Astrocyte (in vitro differentiated cells and primary cell): Measurements from ENCODE around the gene SRP72. TPM values are rescaled to one million over a fixed set of nuclear protein-coding genes. Genes with fewer than 3 reads are reported as not detected.

Source experiments
- DNase-seq: peaks from one replicate; pipeline ENCODE4 v3.0.0-alpha.2; 2010; ENCODE audit warnings: low read depth
- FAIRE-seq: peaks from 2 replicates; lab custom pipeline; 2011; peaks lifted over from hg19 to GRCh38; lab: Jason Lieb, UNC
- H2AFZ ChIP-seq: 2 replicates; pipeline ENCODE4 v1.6.0; 2012; ENCODE audit warnings: low read depth, low read length, inconsistent platforms
- H3K27ac ChIP-seq: 2 replicates; pipeline ENCODE4 v1.5.1; 2011; ENCODE audit warnings: low read depth, low read length, inconsistent platforms
- H3K27me3 ChIP-seq: 2 replicates; pipeline ENCODE4 v1.6.0; 2011; ENCODE audit warnings: low read length, inconsistent platforms; ENCODE audit not compliant: insufficient read depth
- H3K36me3 ChIP-seq: 2 replicates; pipeline ENCODE4 v1.5.1; 2011; ENCODE audit warnings: low read length, inconsistent platforms; ENCODE audit not compliant: insufficient read depth
- H3K4me1 ChIP-seq: 2 replicates; pipeline ENCODE4 v1.5.1; 2011; ENCODE audit warnings: low read length, inconsistent platforms; ENCODE audit not compliant: insufficient read depth
- H3K4me2 ChIP-seq: 2 replicates; pipeline ENCODE4 v1.6.0; 2012; ENCODE audit warnings: low read length, inconsistent platforms
- H3K4me3 ChIP-seq: 2 replicates; pipeline ENCODE4 v1.5.1; 2011; ENCODE audit warnings: low read depth, mild to moderate bottlenecking, low read length, inconsistent platforms; ENCODE audit not compliant: insufficient read depth
- H3K79me2 ChIP-seq: 2 replicates; pipeline ENCODE4 v1.6.0; 2012; ENCODE audit warnings: mild to moderate bottlenecking, low read length, inconsistent platforms; ENCODE audit not compliant: insufficient read depth
- H3K9ac ChIP-seq: 2 replicates; pipeline ENCODE4 v1.6.0; 2012; ENCODE audit warnings: mild to moderate bottlenecking, low read length, inconsistent platforms
- H3K9me3 ChIP-seq: 2 replicates; pipeline ENCODE4 v1.5.1; 2012; ENCODE audit warnings: low read depth, mild to moderate bottlenecking, low read length, inconsistent platforms; ENCODE audit not compliant: insufficient read depth
- H4K20me1 ChIP-seq: 2 replicates; pipeline ENCODE4 v1.6.0; 2012; ENCODE audit warnings: low read length, inconsistent platforms; ENCODE audit not compliant: insufficient read depth
- H3K27ac Mint-ChIP-seq: one replicate; pipeline ENCODE4 v1.8.0; 2021; ENCODE audit warnings: mild to moderate bottlenecking, mixed read lengths; ENCODE audit not compliant: unreplicated experiment
- H3K27me3 Mint-ChIP-seq: one replicate; pipeline ENCODE4 v1.8.0; 2021; ENCODE audit warnings: low read depth, mixed read lengths; ENCODE audit not compliant: unreplicated experiment
- H3K36me3 Mint-ChIP-seq: one replicate; pipeline ENCODE4 v1.8.0; 2021; ENCODE audit warnings: low read depth, mixed read lengths; ENCODE audit not compliant: unreplicated experiment
- H3K4me1 Mint-ChIP-seq: one replicate; pipeline ENCODE4 v1.8.0; 2021; ENCODE audit warnings: low read depth, mixed read lengths; ENCODE audit not compliant: unreplicated experiment
- H3K4me3 Mint-ChIP-seq: one replicate; pipeline ENCODE4 v1.8.0; 2021; ENCODE audit warnings: mild to moderate bottlenecking, moderate library complexity, mixed read lengths; ENCODE audit not compliant: unreplicated experiment
- H3K9me3 Mint-ChIP-seq: one replicate; pipeline ENCODE4 v1.8.0; 2021; ENCODE audit warnings: mild to moderate bottlenecking, mixed read lengths; ENCODE audit not compliant: unreplicated experiment
- EZH2 ChIP-seq: IDR thresholded peaks from 2 replicates; pipeline ENCODE4 v1.6.1; 2012; ENCODE audit warnings: mild to moderate bottlenecking, low read length, inconsistent platforms; ENCODE audit not compliant: insufficient read depth
- total RNA-seq: library from RNA; stranded (reverse); gene quantifications from 2 replicates; pipeline ENCODE4 v1.2.1, GENCODE V29; 2021
- TF ChIP-seq, protein P1 (sequence below): IDR thresholded peaks from 2 replicates; pipeline ENCODE4 v1.5.1; 2011; ENCODE audit warnings: low read depth, mild to moderate bottlenecking, inconsistent platforms, low read length, moderate library complexity; ENCODE audit not compliant: insufficient read depth

SRP72 gene
- total RNA-seq, 1 donor from 2014 or later: 145 TPM

- TF ChIP-seq EZH2: no peak
- TF ChIP-seq, protein P1, sequence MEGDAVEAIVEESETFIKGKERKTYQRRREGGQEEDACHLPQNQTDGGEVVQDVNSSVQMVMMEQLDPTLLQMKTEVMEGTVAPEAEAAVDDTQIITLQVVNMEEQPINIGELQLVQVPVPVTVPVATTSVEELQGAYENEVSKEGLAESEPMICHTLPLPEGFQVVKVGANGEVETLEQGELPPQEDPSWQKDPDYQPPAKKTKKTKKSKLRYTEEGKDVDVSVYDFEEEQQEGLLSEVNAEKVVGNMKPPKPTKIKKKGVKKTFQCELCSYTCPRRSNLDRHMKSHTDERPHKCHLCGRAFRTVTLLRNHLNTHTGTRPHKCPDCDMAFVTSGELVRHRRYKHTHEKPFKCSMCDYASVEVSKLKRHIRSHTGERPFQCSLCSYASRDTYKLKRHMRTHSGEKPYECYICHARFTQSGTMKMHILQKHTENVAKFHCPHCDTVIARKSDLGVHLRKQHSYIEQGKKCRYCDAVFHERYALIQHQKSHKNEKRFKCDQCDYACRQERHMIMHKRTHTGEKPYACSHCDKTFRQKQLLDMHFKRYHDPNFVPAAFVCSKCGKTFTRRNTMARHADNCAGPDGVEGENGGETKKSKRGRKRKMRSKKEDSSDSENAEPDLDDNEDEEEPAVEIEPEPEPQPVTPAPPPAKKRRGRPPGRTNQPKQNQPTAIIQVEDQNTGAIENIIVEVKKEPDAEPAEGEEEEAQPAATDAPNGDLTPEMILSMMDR: no peak
- no peaks in the 10 kb centered on the region for H3K27me3 ChIP-seq
- H3K9ac ChIP-seq: no peak overlapping the region
- Mint-ChIP-seq H3K4me1 (no peaks in the 10 kb centered on the region), H3K27ac (no peak overlapping the region), H3K9me3 (no peaks in the 10 kb centered on the region), H3K27me3 (peaks cover 3% of the 10 kb centered on the region), H3K36me3 (no peaks in the 10 kb centered on the region), H3K4me3 (no peak overlapping the region)
- H3K9me3 ChIP-seq: no peaks in the 10 kb centered on the region
- no peaks in the 10 kb centered on the region for H3K4me1 ChIP-seq
- H3K4me3 ChIP-seq: no peak overlapping the region
- H4K20me1 ChIP-seq: no peaks in the 10 kb centered on the region
- DNase-seq: no peak
- no peak overlapping the region for H3K4me2 ChIP-seq
- no peaks in the 10 kb centered on the region for H3K36me3 ChIP-seq
- H3K27ac ChIP-seq: no peak overlapping the region
- no peaks in the 10 kb centered on the region for H3K79me2 ChIP-seq
- FAIRE-seq: no peak
- no peak overlapping the region for H2AFZ ChIP-seq
These were observed 84.9 kb downstream of the SRP72 start for GRCh38 chr4:56552273-56552672.

Other genes starting within 250 kb of the SRP72 start
- gene AASDH, start 80.1 kb upstream of the SRP72 start, total RNA-seq: 6.3 and 7.3 TPM in 2 replicates
- gene PPAT, start 32.0 kb upstream of the SRP72 start, total RNA-seq: 42.2 and 47.1 TPM in 2 replicates
- 146 and 150 TPM in 2 replicates for gene PAICS, start 31.4 kb upstream of the SRP72 start, total RNA-seq
- gene ARL9, start 38.2 kb downstream of the SRP72 start, total RNA-seq: 0.73 and 1.2 TPM in 2 replicates
- 0.94 and 1.7 TPM in 2 replicates for gene HOPX, start 213.7 kb downstream of the SRP72 start, total RNA-seq